SKM-1 (cell line): ENCODE results near the gene POU2F2.

Experiments
- DNase-seq: peaks from one replicate; lab custom pipeline; 2025; ENCODE audit not compliant: unreplicated experiment; lab: John Stamatoyannopoulos, UW

POU2F2 gene

DNA sequence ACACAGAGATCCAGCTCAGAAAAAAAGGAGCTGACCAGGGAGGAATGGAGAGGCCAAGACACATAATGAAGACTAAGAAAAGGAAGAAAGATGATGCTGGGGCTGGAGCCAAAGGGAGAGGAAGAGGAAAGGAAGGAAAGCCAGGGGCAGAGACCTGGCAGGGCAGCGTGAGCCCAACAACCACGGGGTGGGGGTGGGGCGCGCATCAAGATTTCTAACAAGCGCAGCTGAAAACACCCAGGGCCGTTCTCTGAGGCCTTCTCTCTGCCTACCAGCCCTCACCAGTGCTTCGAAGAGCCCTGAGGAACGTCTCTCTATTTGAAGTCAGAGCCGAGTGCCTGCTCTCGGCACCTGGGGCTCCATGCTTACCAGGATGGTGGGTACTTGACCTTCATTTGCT lies 23.6 kb upstream of the POU2F2 start:
- no peak for DNase-seq

DNA sequence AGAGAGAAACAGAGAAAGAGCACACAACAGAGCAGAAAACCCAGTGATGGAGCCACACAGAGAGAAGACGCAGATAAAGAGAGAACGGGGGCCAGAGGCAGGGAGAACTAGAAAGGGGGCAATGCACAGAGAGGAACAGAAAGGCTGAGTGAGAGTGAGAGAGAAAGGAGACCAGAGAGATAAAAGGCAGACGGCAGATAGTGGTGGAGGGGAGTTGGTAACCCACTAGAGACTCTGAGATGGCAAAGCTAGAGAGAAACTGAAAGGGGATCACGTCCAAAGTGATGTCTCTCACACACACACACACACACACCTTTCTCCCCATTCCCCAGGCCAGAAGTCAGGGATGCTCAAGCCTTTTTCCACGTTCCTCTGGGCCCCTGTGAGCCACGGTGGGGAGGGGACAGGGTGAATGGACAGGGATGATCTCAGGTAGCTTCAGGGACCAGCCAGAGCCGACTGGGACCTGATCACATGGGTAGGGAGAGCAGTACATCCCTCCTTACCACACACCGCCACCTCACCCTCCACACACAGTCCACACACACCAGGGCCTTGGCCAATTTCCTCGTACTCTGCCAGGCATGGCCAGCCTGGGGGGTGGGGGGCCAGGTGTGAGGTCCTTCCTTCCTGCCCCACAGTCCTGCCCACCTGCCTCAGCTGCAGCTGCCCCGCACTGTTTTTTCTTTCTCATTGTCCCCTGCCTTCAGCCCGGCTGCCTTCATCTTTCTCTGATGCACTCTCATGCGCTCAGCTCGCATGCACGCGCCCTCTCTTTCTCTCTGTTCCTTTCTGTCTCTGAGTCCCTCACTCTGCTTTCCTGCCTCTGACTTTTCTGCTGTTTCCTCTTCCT lies 22.5 kb upstream of the POU2F2 start:
- DNase-seq = no peak

DNA sequence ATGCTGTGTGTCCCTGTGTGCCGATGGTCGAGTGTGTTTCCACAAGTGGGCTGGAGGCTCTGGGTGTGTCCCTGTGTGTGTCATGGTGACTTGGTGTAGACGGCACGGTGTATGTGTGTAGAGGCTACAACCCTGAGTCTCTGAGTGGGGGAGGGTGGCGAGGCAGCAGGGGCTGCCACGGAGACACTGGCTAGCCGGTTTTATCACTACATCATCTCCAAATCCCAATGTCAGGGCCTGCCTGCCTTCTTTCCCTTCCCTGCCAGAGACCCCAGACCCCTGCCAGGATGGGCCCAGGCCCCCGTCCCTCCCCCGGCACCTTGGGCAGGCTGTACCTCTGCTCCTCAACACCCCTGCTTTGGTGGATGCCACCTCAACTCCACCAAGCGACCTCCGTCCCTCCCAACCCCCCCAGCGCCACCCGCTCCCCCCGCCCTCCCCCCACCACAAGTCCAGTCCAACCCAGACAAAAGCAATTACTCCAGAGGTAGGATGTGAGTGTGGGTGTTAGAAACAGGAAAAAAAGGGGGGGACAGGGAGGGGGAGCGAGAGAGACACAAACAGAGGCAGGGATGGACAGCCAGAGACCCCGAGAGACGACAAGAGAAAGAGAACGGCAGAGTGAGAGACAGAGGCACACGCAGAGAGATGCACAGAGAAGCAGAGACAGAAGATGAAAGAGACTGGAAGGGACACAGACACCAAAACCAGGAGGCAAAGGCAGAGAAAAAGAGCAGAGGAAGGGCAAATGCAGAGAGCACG lies 21.6 kb upstream of the POU2F2 start:
- no peak for DNase-seq

DNA sequence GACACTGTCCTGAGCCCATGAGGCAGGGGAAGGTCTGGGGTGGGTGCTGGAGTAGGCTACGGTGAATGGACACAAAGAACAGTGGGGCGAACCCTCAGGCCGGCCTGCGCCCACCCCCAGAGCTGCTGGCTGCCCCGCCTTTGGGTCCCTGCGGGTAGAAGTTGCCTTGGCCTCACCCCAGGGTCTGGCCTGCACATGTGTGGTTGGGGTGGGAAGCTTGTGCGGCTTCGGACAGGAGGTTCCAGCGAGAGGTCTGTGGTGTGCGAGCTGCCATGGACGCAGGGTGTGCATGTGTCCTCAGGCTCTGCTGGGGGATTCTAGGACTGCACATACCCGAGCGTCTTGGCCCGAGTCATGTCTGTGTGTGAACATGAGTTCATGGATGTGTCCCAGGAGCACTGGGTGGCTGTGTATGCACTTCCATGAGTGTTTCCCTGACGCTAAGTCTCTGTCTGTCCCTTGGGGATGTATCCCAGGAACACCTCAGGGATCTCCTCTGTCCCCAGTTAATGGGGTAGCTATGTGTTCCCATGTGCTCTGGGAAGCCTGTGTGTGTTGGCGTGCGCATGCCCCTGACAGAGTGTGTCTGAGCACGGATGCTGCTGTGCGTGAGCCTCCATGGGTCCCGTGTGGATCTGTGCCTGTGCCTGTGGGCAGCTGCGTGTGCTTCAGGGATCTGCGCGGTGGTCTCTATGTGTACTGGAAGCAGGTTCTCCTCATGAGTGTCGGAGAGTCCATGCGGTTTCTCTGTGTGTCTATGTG lies 20.8 kb upstream of the POU2F2 start:
- no peak for DNase-seq

DNA sequence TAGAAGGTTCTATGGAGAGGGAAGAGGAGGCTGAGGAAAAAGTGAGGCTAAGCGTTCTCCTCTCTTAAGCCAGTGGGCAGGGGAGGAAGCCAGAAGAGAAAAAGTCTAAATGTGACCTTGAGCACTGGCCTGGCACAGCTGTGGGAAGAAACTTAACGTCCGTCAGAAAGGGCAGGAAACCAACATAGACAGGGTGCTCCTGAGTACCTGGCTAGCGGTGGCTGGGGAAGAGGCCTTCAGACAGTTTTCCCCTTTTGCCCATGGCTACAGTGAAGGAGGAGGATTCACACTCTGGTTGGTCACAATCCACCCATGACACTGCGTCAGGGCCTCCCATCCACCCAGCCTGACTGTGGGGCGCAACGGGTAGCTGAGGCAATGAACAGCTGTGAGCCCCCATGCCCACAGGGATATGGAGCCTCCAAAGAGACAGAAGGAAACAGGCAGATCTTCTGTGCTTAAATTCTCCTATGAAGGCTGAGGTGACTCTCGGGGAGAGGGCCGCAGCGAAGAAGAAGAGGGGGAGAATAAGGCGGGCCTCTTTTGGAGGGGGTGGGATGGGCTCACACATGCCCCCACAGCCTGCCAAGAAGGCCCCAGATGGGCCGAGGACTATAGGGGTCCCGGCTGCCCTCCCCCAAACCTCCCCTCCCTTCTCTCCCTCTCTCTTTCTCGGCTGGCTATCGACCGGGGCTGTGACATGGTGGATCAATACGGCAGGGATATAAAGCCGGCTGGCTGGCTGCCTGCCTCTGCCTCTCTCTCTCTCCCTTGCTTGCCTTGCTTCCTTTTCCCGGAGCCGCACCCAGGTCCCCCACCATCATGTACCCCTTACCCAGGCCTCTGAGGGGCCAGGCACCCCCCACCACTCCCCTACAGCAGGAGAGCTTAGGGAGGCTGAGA lies 19.8 kb upstream of the POU2F2 start:
- no peak for DNase-seq

DNA sequence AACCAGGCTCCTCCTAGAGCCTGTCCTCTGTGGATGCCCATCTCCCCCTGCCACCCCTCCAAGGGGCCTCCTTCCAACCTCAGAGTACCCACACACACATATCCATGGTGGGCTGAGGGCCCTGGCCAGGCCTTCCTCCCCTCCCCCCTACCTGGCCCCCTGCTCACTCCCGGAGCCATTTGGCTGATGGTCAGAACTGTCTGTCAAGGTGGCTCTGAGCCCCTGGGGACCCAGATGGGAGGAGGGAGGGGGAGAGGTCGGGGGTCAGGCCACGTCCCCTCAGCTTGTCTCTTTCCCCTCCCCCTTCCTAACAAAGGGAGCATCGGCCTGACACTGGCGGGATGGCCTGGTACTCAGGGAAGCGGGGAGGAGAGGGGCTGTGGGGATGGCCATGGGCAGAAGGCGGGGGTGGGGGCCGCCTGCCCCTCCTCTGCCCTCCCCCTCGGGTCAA lies 18.7 kb upstream of the POU2F2 start:
- no peak for DNase-seq

DNA sequence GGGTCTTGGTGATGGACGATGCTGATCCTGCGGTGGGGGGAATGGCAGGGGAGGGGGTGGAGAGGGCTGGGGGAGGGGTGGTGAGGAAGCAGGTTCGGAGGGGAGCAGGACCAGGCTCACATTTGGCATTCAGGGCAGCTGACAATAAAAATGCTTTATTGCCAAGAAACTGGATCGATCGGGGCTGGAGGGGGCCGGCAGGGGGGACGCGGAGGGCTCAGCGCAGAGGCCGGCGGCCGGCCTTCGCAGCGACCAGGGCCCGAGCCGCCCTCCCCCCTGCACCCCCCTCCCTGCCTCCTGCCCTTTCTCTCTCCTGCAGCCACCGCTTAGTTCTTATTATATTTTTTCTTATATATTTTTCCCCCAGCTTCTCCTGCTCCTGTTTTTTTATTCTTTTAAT lies 18.1 kb upstream of the POU2F2 start:
- DNase-seq = no peak

DNA sequence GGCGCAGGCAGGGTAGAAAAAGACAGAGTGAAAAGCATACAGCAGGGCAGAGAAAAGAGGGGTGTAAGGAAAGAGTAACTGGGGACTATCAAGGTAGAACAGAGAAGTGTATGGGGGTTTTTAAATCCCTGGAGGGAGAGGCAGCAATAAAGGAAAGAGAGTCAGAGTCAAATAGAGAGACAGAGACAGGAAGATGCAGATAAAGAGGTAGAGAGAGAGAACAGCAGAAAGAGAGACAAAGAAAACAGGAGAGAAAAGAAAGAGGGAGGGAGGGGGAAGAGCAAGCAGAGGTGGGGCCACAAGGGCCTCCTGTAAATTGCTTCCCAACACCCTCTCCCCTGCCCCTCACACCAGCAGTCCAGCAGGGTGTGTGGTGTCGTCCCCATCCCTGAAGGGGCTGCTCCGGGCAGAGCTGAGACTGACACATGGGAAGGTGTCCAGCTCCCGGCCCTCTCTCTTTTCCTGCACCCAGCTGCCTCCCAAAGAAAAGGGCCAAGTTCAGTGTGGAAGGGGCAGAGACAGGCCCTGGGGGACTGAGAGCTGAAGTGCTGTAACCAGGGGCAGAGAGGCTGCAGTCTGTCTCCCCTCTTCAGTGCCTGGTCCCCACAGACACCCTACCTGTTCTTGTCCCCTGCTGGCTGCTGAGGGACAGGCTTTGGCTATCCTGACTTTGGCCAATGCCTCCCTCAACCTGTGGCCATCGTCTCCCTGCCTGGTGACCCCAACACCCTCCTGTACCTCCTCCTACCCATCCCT lies 17.4 kb upstream of the POU2F2 start:
- no peak for DNase-seq

DNA sequence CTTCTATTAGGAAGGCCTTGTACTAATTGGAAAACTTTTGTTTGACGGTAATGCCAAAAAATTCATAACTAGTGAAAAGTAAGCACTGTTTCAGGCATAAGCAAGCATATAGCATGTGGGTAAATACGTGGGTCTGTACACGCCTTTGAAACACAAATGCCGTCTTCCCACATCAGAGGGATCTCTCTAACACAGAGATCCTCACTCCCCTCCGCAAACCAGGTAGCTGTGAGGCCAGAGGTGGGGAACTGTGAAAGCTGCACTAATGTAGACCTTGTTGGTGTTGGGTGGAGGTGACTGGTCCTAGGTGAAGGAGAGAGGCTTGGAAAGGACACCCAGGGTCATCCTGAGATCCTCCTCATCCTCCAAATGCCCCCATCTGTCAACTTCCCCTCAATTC lies 16.0 kb upstream of the POU2F2 start:
- no peak for DNase-seq

DNA sequence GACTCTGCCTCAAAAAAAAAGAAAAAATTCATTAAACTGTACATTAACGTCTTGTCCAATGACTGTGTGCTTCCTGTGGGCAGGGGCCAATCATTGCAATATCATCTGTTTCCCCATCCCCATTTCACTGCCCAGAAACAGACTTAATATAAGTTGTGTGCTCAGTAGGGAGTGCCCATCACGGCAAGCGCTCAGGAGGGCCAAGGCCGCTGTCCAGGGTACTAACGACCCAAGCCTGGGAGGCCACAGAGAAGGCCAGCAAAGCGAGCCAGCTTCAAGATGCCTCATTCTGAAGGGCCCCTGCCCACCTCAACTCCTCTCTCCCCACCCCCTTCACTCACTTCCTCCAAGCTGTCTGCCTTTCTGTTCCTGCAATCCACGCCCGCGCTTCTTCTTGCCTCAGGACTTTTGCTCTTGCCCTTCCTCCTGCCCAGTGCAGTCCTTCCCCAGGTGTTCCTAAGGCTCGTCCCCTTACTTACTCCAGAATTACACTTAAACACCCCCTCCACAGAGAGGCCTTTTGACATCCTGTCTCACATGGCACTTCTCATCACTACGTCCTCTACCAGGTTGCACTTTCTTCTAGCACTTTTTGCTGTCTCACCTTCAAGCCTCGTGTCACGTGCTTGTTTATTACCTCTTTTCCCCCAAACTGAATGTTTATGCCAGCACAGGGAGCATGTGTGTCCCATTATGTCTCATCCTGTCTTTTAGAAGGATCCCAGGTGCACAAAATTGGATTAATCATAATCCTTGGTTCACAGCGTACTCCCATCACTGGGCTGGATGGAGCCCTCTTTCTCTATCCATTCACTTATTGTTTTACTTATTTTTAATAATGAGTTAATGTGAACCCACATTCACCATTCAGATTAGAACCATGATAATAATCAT lies 11.3 kb upstream of the POU2F2 start:
- no peak for DNase-seq

DNA sequence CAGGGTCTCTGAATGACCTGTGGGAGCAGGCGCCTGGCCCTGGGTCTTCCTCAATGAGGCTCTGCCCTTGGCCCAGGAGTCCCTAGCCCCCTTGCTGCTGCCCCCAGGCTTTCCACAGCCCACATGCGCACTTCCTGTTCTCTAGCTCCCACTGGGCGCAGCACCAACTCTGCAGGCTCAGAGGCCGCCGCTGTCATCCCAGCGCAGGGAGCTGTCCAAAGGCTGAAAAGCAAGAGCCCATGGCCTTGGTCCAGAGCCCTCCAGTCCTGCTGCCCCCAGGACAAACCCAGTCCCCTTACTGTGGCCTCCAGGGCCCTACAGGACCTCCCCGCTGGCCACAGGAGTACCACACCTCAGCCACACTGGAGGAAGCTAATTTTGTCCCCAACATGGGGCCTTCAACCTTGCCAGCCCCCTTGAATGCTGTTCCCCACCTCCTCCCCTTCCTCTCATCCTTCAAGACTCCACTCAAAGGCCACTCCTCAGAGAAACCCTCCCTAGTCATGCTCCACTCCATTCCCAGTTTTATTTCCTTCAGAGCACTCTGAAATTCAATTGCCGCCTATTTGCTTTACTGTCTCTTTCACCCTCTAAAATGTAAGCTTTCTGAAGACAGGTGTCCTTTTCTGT lies 8.0 kb upstream of the POU2F2 start:
- no peak for DNase-seq

DNA sequence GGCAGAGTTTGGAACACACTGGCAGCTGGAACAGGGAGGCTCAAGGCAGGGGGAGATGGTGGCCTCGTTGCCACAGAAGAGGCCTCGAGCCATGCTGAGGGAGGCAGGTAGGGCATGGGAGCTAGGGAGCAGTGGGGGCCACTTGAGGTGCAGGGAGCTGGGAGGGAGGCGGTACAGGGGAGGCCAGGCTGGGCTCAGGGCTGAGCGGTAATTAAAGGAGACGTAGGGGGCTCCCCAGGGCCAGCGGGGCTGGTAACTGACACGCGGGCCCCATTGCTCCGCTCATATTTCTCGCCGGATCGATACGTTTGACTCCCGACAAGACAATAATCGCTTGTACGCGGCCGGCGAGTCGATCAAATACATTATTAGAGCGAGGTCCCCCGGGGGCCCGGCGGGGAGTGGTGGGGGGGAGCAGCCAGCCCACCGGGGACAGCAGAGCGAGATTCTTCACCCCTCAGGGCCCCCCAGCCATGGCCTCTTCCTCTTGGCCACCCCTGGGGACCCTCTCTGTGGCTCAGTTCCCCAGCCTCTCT lies 2.4 kb upstream of the POU2F2 start:
- DNase-seq = no peak

DNA sequence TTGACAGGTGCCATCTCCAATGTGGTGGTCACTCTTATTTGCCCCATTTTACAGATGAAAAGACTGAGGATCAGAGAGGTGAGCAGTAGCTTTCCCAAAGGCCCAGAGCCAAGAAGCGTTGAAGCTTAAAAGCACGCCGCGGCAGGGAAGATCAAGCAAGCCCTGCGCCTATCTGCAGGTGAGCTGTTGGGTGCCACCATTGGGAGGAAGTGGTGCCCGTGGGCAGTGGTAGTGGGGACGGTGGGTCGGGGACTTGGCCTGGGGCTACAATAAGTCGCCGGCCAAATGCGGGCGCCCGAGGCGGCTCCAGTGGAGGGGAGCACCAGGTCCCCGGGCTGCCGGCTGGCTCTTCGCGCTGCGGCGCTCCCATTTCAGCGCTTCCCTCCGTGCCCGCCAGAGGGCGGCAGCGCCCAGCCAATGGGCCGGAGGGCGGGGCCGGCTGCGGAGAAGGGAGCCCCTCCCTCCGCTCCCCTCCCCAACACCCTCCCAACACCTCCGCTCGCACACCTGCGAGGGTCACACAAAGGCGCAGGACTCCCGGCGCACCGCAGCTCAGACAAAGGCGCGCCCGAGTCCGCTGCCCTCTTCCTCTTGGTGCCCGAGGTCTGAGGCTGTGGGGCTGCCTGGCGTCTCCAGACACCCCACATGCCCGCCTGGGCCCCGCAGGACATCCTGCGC lies 744 bp upstream of the POU2F2 start:
- DNase-seq = no peak

DNA sequence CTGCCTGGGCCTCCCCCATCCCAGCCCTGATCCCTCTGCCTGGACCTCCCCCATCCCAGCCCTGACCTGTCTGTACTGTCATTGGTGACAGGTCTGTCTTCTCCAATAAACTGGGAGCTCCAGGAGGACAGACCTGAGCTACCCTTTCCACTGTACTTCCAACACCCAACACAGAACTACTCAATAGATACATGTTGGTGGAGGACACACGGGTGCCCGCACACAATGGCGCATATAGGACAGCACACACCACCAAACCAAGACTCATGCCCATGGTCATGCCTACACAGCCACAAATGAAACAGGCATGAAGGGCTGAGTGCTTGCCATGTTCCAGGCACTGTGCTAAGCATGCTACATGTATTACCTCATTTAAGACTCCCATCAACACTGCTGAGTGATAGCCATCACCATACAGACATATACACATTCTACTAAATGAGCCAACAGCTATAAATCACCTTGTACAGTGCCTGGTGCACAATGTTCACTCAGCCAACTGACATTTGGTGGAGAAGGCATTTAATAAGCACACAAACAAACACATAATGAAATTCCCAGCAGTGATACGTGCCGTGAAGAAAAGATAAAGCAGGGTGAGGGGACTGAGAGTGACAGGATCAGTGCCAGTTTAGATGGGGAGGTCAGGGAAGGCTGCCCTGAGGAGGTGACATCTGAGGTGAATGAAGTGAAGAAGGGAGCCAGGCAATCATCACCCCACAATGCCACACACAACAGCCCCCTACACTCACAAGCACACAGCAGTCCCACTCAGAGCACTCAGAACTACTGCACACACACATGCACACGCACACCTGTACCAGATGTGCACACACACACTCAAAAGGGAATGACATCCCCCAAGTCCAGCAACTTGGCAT lies 857 bp downstream of the POU2F2 start:
- no peak for DNase-seq

DNA sequence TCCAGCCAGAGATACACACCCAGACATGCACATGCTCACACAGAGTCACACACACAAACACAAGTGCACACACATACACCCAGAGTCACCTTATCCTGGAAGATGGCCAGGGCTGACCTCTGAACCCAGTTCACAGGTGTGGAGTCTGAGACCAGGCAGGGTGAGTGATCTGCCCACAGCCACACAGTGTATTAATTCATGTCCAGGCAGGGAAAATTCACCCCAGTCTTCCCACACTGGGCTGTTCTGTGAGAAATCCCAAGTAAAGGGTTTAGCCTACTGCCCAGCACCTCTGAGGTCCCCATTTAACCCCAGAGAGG lies 2.0 kb downstream of the POU2F2 start:
- no peak for DNase-seq

DNA sequence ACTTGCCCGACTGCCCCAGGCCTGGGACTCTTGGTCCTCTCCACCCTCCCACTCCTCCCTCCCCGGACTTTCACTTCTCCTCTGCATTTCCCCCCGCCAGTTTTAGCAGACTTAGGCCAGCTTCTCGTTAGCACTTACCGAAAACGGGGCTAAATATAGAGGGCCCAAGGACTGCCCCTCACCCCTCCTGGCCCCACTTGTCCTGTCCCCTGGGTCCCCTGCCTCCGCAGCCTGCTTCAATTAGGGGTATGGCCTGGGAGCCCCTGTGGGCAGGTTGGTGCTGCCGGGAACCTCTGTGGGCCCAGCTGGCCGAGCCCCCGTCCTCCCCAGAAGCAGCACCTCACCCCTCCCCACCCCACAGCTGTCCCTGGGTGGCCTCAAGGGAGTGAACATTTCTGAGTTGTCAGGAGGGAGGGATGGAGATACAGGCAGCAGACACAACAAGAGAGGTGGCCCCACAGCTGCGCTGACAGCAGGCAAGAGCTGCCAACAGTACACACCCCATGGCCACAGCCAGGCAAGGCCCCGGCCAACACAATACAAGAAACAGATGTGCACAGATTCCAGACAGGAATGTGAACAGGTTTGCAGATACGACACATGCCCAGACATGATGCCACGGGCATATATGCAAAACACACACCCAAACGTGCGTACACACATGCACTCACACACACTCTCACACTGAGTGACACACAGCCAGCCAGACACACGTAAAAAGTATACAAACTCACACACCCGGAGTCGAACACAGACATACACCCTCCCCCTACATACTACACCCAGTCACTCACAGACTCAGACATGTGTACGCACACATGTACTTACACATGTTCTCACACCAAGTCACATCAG lies 2.6 kb downstream of the POU2F2 start:
- DNase-seq = no peak
